ENCODE measurements around the gene SHLD1. TPM values are rescaled to one million over a fixed set of nuclear protein-coding genes. Genes with fewer than 3 reads are reported as not detected.

Gene SHLD1
- total RNA-seq, 1 donor from 2014 or later = 3.5 TPM

GRCh38 chr20:5809495-5809894 is 59.3 kb downstream of the SHLD1 start:
- Histone ChIP-seq H4K20me1 (ENCODE audit: insufficient read depth, low read length) (no peaks in the 10 kb centered on the region), H3K27ac (ENCODE audit: low read depth, low read length) (no peak overlapping the region), H3K4me2 (ENCODE audit: low read length) (no peak overlapping the region), H3K9ac (ENCODE audit: low read length) (no peak overlapping the region), H3K4me1 (ENCODE audit: insufficient read depth, low read length) (peaks cover 4% of the 10 kb centered on the region), H3K36me3 (ENCODE audit: insufficient read depth, low read length) (no peaks in the 10 kb centered on the region), H2AFZ (ENCODE audit: low read depth, low read length) (no peak overlapping the region), H3K79me2 (ENCODE audit: insufficient read depth, low read length) (no peaks in the 10 kb centered on the region), H3K9me3 (ENCODE audit: insufficient read depth, low read depth, low read length) (no peaks in the 10 kb centered on the region), H3K27me3 (ENCODE audit: insufficient read depth, low read length) (no peaks in the 10 kb centered on the region), H3K4me3 (ENCODE audit: insufficient read depth, low read depth, low read length) (no peak overlapping the region)
- Mint-ChIP-seq H3K36me3 (ENCODE audit: low read depth, unreplicated experiment) (no peaks in the 10 kb centered on the region), H3K4me1 (ENCODE audit: low read depth, unreplicated experiment) (peaks cover 9% of the 10 kb centered on the region), H3K9me3 (ENCODE audit: unreplicated experiment) (no peaks in the 10 kb centered on the region), H3K27ac (ENCODE audit: unreplicated experiment) (no peak overlapping the region), H3K4me3 (ENCODE audit: unreplicated experiment) (no peak overlapping the region), H3K27me3 (ENCODE audit: low read depth, unreplicated experiment) (no peaks in the 10 kb centered on the region)
- TF ChIP-seq EZH2 (IDR thresholded peaks at IDR 0.05; ENCODE audit: insufficient read depth, low read length) (no peak), CTCF (IDR thresholded peaks at IDR 0.05; ENCODE audit: insufficient read depth, low read depth, low read length) (no peak)
- FAIRE-seq (no peak), DNase-seq (ENCODE audit: low read depth) (no peak)

- H3K9me3 ChIP-seq (ENCODE audit: insufficient read depth, low read depth, low read length) = no peaks in the 10 kb centered on the region
- Mint-ChIP-seq H3K27me3 (ENCODE audit: low read depth, unreplicated experiment) (no peaks in the 10 kb centered on the region), H3K9me3 (ENCODE audit: unreplicated experiment) (no peaks in the 10 kb centered on the region), H3K27ac (ENCODE audit: unreplicated experiment) (no peak overlapping the region), H3K36me3 (ENCODE audit: low read depth, unreplicated experiment) (no peaks in the 10 kb centered on the region), H3K4me1 (ENCODE audit: low read depth, unreplicated experiment) (peaks cover 4% of the 10 kb centered on the region), H3K4me3 (ENCODE audit: unreplicated experiment) (no peak overlapping the region)
- TF ChIP-seq EZH2 (IDR thresholded peaks at IDR 0.05; ENCODE audit: insufficient read depth, low read length) (no peak), CTCF (IDR thresholded peaks at IDR 0.05; ENCODE audit: insufficient read depth, low read depth, low read length) (no peak)
- H3K4me3 ChIP-seq (ENCODE audit: insufficient read depth, low read depth, low read length) = no peak overlapping the region
- no peaks in the 10 kb centered on the region for H3K27me3 ChIP-seq (ENCODE audit: insufficient read depth, low read length)
- no peaks in the 10 kb centered on the region for H3K36me3 ChIP-seq (ENCODE audit: insufficient read depth, low read length)
- no peak overlapping the region for H3K4me2 ChIP-seq (ENCODE audit: low read length)
- H3K27ac ChIP-seq (ENCODE audit: low read depth, low read length) = no peak overlapping the region
- no peaks in the 10 kb centered on the region for H3K4me1 ChIP-seq (ENCODE audit: insufficient read depth, low read length)
- no peaks in the 10 kb centered on the region for H3K79me2 ChIP-seq (ENCODE audit: insufficient read depth, low read length)
- DNase-seq (ENCODE audit: low read depth) (no peak), FAIRE-seq (no peak)
- no peaks in the 10 kb centered on the region for H4K20me1 ChIP-seq (ENCODE audit: insufficient read depth, low read length)
- H2AFZ ChIP-seq (ENCODE audit: low read depth, low read length) = no peak overlapping the region
- H3K9ac ChIP-seq (ENCODE audit: low read length) = no peak overlapping the region
These were observed 60.7 kb downstream of the SHLD1 start for GRCh38 chr20:5810800-5811422.

GRCh38 chr20:5811746-5812145 is 61.5 kb downstream of the SHLD1 start:
- FAIRE-seq = no peak
- H3K4me2 ChIP-seq (ENCODE audit: low read length) = no peak overlapping the region
- no peak overlapping the region for H3K4me3 ChIP-seq (ENCODE audit: insufficient read depth, low read depth, low read length)
- Mint-ChIP-seq H3K4me3 (ENCODE audit: unreplicated experiment) (no peak overlapping the region), H3K36me3 (ENCODE audit: low read depth, unreplicated experiment) (no peaks in the 10 kb centered on the region), H3K27ac (ENCODE audit: unreplicated experiment) (no peak overlapping the region), H3K9me3 (ENCODE audit: unreplicated experiment) (no peaks in the 10 kb centered on the region), H3K27me3 (ENCODE audit: low read depth, unreplicated experiment) (no peaks in the 10 kb centered on the region), H3K4me1 (ENCODE audit: low read depth, unreplicated experiment) (peaks cover 4% of the 10 kb centered on the region)
- H3K4me1 ChIP-seq (ENCODE audit: insufficient read depth, low read length) = no peaks in the 10 kb centered on the region
- no peaks in the 10 kb centered on the region for H3K36me3 ChIP-seq (ENCODE audit: insufficient read depth, low read length)
- no peak overlapping the region for H3K27ac ChIP-seq (ENCODE audit: low read depth, low read length)
- H4K20me1 ChIP-seq (ENCODE audit: insufficient read depth, low read length) = no peaks in the 10 kb centered on the region
- no peaks in the 10 kb centered on the region for H3K27me3 ChIP-seq (ENCODE audit: insufficient read depth, low read length)
- no peak overlapping the region for H2AFZ ChIP-seq (ENCODE audit: low read depth, low read length)
- no peak for TF ChIP-seq EZH2 (IDR thresholded peaks at IDR 0.05; ENCODE audit: insufficient read depth, low read length)
- H3K79me2 ChIP-seq (ENCODE audit: insufficient read depth, low read length) = no peaks in the 10 kb centered on the region
- H3K9ac ChIP-seq (ENCODE audit: low read length) = no peak overlapping the region
- no peaks in the 10 kb centered on the region for H3K9me3 ChIP-seq (ENCODE audit: insufficient read depth, low read depth, low read length)
- DNase-seq (ENCODE audit: low read depth) = no peak
